Measurements from ENCODE around the gene MTG2.

DNA sequence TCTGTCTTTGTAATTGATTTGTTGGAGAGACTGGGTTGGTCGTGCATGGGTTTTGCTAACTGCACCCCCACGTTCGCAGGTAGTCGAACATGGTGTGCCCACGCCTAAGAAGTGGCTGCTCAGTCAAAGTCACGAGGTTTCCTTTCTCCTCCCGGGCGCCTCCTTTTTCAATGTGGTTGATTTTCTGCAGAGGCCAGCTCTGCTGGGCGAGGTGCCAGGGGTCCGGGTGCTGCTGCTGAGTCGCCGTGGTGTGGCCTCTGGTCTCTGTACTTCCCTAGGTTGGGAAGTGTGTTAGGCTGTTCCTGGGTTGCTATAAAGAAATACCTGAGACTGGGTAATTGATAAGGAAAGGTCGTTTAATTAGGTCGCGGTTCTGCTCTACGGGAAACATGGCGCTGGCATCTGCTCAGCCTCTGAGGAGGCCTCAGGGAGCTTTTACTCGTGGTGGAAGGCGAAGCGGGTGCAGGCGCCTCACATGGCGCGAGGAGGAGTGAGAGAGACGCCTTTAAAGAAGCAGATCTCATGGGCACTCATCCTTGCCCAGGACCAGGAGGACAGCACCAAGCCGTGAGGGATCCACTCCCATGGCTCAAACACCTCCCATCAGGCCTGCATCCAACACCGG, 69.6 kb downstream of the MTG2 start:
- TF ChIP-seq FOXJ3 (CRISPR knock-in tag; IDR thresholded peaks at IDR 0.05), result no peak
- TF ChIP-seq, protein P1, sequence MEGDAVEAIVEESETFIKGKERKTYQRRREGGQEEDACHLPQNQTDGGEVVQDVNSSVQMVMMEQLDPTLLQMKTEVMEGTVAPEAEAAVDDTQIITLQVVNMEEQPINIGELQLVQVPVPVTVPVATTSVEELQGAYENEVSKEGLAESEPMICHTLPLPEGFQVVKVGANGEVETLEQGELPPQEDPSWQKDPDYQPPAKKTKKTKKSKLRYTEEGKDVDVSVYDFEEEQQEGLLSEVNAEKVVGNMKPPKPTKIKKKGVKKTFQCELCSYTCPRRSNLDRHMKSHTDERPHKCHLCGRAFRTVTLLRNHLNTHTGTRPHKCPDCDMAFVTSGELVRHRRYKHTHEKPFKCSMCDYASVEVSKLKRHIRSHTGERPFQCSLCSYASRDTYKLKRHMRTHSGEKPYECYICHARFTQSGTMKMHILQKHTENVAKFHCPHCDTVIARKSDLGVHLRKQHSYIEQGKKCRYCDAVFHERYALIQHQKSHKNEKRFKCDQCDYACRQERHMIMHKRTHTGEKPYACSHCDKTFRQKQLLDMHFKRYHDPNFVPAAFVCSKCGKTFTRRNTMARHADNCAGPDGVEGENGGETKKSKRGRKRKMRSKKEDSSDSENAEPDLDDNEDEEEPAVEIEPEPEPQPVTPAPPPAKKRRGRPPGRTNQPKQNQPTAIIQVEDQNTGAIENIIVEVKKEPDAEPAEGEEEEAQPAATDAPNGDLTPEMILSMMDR (IDR thresholded peaks at IDR 0.05), result no peak
- TF ChIP-seq USF2 (IDR thresholded peaks at IDR 0.05; ENCODE audit: borderline replicate concordance, low read depth, low read length), result no peak
- no peak for TF ChIP-seq EP300 (IDR thresholded peaks at IDR 0.05; ENCODE audit: borderline replicate concordance in 1 of 2, low read depth in 1 of 2, low read length in 1 of 2)
- TF ChIP-seq TAF1 (IDR thresholded peaks at IDR 0.05; ENCODE audit: borderline replicate concordance, low read depth, low read length), result no peak
- TF ChIP-seq RAD21 (IDR thresholded peaks at IDR 0.05; ENCODE audit: low read length), result no peak
- no peak for TF ChIP-seq CHD2 (IDR thresholded peaks at IDR 0.05; ENCODE audit: low read length, partially characterized antibody)
- TF ChIP-seq GATA2 (CRISPR knock-in tag; IDR thresholded peaks at IDR 0.05), result no peak
- TF ChIP-seq, protein P2, sequence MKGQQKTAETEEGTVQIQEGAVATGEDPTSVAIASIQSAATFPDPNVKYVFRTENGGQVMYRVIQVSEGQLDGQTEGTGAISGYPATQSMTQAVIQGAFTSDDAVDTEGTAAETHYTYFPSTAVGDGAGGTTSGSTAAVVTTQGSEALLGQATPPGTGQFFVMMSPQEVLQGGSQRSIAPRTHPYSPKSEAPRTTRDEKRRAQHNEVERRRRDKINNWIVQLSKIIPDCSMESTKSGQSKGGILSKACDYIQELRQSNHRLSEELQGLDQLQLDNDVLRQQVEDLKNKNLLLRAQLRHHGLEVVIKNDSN (IDR thresholded peaks at IDR 0.05; ENCODE audit: borderline replicate concordance, low read depth), result no peak
